Epithelial cell of proximal tubule (primary cell): Measurements from ENCODE around the gene EIF2AK3. TPM values are rescaled to one million over a fixed set of nuclear protein-coding genes. Genes with fewer than 3 reads are reported as not detected.
"Not testable (repeated sequence)": the region's sequence is repeated elsewhere in the genome, so short reads cannot be mapped to it uniquely, and the experiment has no call there.

ENCODE experiments used
- DNase-seq: peaks from one replicate; pipeline ENCODE4 v3.0.0-alpha.2; 2011; ENCODE audit warnings: low read depth
- H3K4me3 ChIP-seq: 2 replicates; pipeline ENCODE4 v1.5.1; 2011; ENCODE audit warnings: low read depth, mild to moderate bottlenecking, low read length
- CTCF ChIP-seq: conservative IDR thresholded peaks from 2 replicates; pipeline ENCODE4 v1.5.1; 2012; ENCODE audit warnings: low read depth, mild to moderate bottlenecking, low read length
- total RNA-seq: library from RNA; depleted of rRNA; stranded (reverse); fragments of >200 nt; gene quantifications from 2 replicates; pipeline ENCODE4 v1.2.3, GENCODE V29; 2015

Gene EIF2AK3
- total RNA-seq, 1 donor from 2014 or later, result 12.3 TPM

DNA sequence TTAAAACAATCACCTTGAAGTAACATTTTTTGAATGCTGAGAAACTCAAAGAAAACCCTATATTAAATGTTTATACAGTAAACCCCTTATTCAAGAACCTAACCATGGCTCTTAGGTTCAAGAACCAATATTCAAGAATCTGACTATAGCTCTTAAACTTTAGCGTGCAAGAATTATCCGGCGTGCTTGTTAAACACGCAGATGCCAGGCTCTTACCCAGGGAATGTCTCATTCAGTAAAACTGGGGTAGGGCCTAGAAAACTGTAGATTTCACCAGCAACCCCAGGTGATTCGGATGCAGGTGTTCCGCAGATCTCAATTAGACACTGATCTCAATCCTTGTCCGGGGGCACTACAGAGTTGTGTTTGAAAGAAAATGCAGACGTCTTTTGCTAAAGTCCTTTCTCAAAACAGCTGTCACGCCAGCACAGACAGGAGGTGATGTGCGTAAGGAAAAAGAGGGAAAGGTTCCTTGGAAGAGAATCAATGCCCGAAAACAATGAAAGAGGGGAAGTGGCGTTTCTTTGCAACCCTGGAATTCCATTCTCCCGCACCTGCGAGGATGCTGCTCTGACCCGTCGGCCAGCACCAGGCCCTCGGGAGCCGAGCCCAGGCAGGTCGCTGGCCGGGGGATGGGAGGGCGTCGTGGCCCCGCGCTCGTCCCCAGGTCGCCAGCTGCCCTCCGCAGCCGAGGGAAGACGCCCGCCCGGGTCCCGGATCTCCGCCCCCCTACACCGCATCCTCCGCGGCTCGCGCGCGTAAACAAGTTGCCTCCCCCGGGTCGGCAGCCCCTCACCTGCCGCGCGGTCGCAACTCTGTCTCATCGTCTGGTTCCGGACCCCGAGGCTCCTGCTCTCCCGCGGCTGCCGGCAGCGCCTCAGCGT, 851 bp downstream of the EIF2AK3 start:
- DNase-seq, result no peak
- no peak for TF ChIP-seq CTCF
- H3K4me3 ChIP-seq, result peak overlapping the region; percentile 78

- no peak for TF ChIP-seq CTCF
- peak overlapping the region; percentile 78 for H3K4me3 ChIP-seq
- DNase-seq, result no peak
These were observed 2.8 kb downstream of the EIF2AK3 start for GRCh38 chr2:88624477-88624876.

- H3K4me3 ChIP-seq, DNase-seq: not testable (repeated sequence)
These were observed 3.3 kb downstream of the EIF2AK3 start for GRCh38 chr2:88623831-88624465.

DNA sequence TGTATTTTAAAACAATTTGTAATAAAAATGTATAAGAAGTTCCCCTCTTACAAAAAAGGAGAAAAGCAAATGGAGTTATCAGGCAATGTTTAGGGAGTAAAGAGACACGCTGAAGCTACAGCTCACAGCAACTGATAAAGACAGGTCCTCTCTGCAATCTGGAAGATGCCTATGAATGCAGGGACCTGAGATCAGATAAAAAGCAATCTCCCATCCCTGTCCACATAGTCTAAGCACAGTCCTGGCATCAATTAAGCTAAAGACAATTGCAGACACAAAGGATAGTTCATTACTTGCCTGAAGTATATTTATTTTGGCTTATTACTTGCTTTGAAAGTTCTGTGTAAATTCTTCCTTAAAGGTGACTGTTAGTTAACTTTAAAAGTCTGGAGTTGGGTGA, 5.0 kb downstream of the EIF2AK3 start:
- H3K4me3 ChIP-seq, result no peak overlapping the region
- no peak for TF ChIP-seq CTCF
- DNase-seq, result no peak

DNA sequence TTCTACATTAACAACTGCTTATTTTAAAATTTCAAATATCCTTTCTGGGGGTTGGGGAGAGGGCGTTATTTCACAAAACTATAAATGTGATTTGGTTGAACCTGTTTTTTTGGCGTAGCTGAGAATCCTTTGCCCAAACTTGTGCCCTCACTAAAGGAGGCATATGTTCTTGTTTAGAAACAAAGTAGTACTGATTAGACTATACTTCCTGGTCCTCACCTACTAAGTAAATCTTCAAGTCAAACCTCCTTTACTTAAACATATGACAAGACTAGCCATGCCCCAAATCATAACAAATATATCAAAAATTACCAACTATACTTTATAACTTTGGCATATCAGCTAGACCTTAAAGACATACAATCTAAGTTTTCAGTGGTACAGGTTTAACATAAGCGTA, 5.8 kb downstream of the EIF2AK3 start:
- H3K4me3 ChIP-seq, result no peak overlapping the region
- DNase-seq, result no peak
- TF ChIP-seq CTCF, result no peak

GRCh38 chr2:88620015-88620414, 7.2 kb downstream of the EIF2AK3 start:
- H3K4me3 ChIP-seq, result no peak overlapping the region
- TF ChIP-seq CTCF, result no peak
- no peak for DNase-seq

GRCh38 chr2:88615822-88616221, 11.4 kb downstream of the EIF2AK3 start:
- TF ChIP-seq CTCF, result no peak
- DNase-seq, result no peak
- H3K4me3 ChIP-seq, result no peak overlapping the region
